Right lobe of liver (tissue), 4 donors: ENCODE results near the gene SYP.

Experiments
- POLR2A ChIP-seq: fragments of 450-650 bp; IDR thresholded peaks from one replicate; pipeline ENCODE4 v1.6.1; 2017; ENCODE audit warnings: antibody characterized with exemption, mild to moderate bottlenecking
- TF ChIP-seq, protein P1 (sequence below), 4 donors: fragments of 200-600 bp in 3 of 4; fragments of 450-650 bp in 1 of 4; IDR thresholded peaks; one replicate each; pipeline versions ENCODE4 v1.5.1 to v1.8.0; 2016 to 2022; ENCODE audit warnings: antibody characterized with exemption in 4 of 4, mild to moderate bottlenecking in 2 of 4
- donor health status: DM: no; HTN: no; CAD: no.
- donor health status: DM: no; HTN: no; CAD: no.
- donor health status: DM: no; HTN: yes; CAD: no.

DNA sequence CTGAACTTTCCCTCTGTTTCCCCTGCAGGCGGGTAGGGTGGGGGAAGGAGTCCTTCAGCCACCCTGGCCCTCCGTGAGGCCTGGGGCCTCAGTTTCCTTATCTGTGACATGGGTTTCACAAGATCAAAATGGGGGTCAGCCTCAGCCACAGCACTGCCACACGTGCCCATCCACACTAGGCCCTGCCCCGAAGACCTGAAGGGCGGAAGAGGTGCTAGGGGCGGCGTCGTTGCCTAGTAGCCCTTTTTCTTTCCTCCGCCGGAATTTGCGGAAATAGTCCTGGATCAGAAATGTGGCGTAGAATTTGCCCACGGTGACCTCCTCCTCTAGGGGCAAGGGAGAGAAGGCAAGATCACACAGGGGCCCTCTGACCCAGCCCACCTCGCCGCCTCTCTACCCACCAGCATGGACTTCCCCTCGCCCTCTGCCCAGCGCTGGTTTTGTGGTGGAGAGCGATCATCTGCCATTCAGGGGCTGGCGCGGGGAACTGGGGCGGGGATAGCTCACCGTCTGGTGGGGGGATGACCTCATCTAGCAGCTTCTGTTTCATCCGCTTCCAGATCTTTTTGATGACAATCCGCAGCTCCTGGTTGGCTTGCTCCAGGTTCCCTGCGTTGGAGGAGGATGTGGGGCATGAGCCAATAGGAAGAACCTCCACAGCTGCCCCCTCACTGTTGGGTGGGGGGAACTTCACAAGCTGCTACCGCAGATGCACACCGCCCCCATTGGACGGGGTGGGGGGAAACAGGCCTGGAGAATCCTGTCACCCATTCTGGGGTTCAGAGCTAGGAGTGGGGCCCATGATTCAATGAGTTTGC lies 9.7 kb upstream of the SYP start:
- TF ChIP-seq, protein P1, sequence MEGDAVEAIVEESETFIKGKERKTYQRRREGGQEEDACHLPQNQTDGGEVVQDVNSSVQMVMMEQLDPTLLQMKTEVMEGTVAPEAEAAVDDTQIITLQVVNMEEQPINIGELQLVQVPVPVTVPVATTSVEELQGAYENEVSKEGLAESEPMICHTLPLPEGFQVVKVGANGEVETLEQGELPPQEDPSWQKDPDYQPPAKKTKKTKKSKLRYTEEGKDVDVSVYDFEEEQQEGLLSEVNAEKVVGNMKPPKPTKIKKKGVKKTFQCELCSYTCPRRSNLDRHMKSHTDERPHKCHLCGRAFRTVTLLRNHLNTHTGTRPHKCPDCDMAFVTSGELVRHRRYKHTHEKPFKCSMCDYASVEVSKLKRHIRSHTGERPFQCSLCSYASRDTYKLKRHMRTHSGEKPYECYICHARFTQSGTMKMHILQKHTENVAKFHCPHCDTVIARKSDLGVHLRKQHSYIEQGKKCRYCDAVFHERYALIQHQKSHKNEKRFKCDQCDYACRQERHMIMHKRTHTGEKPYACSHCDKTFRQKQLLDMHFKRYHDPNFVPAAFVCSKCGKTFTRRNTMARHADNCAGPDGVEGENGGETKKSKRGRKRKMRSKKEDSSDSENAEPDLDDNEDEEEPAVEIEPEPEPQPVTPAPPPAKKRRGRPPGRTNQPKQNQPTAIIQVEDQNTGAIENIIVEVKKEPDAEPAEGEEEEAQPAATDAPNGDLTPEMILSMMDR (IDR thresholded peaks at IDR 0.05): no peak
- TF ChIP-seq POLR2A: no peak
